Stimulated activated effector memory CD8-positive, alpha-beta T cell treated with anti-CD3 and anti-CD28 coated beads, Interleukin-12 subunit alpha, Interleukin-12 subunit beta, amount 100 ng/mL, for 72 hours (primary cell): ENCODE results near the gene CCIN.

Experiments
- ATAC-seq: fragments of 150-1000 bp; cut with Tn5 transposase; 2 replicates; pipeline ENCODE4 v1.10.0; 2021
- DNase-seq, 2 donors: peaks; one replicate each; pipeline ENCODE4 v3.0.0; 2021 to 2022; ENCODE audit warnings: low spot score in 2 of 2
- H3K27ac Mint-ChIP-seq: one replicate; pipeline ENCODE4 v1.8.0; 2022; ENCODE audit warnings: mild to moderate bottlenecking, mixed read lengths
- H3K36me3 Mint-ChIP-seq: one replicate; pipeline ENCODE4 v1.8.0; 2022; ENCODE audit warnings: mild to moderate bottlenecking, mixed read lengths
- H3K4me1 Mint-ChIP-seq: one replicate; pipeline ENCODE4 v1.8.0; 2022; ENCODE audit warnings: mixed read lengths
- H3K4me3 Mint-ChIP-seq: one replicate; pipeline ENCODE4 v1.8.0; 2022; ENCODE audit warnings: mild to moderate bottlenecking, mixed read lengths
- H3K9me3 Mint-ChIP-seq: one replicate; pipeline ENCODE4 v1.8.0; 2022; ENCODE audit warnings: mixed read lengths

Gene CCIN

GRCh38 chr9:36136272-36136893 lies 32.8 kb upstream of the CCIN start, which contains the start of gene GLIPR2:
Gene GLIPR2, plus strand, starts transcription at chr9:36136733. Its CDS starts 46 bp downstream, at chr9:36136779.
- Mint-ChIP-seq H3K9me3 (no peaks in the 10 kb centered on the region), H3K4me1 (peaks cover 52% of the 10 kb centered on the region), H3K36me3 (peaks cover 7% of the 10 kb centered on the region), H3K4me3 (peak within 1 kb of the TSS; percentile 97), H3K27ac (peak within 1 kb of the TSS; percentile 93)
- DNase-seq: peak; percentile 76 to 85
- ATAC-seq: peak; percentile 98

GRCh38 chr9:36136894-36137391 lies 32.2 kb upstream of the CCIN start:
- Mint-ChIP-seq H3K4me3 (peak overlapping the region; percentile 97), H3K9me3 (no peaks in the 10 kb centered on the region), H3K4me1 (peaks cover 57% of the 10 kb centered on the region), H3K27ac (peak overlapping the region; percentile 93), H3K36me3 (peaks cover 7% of the 10 kb centered on the region)
- ATAC-seq: peak; percentile 47
- no peak for DNase-seq

- H3K36me3 Mint-ChIP-seq: peaks cover 7% of the 10 kb centered on the region
- no peaks in the 10 kb centered on the region for H3K9me3 Mint-ChIP-seq
- no peak for DNase-seq
- peak overlapping the region; percentile 97 for H3K4me3 Mint-ChIP-seq
- peaks cover 63% of the 10 kb centered on the region for H3K4me1 Mint-ChIP-seq
- H3K27ac Mint-ChIP-seq: peak overlapping the region; percentile 93
- ATAC-seq: no peak
Observed at GRCh38 chr9:36137392-36138004, 31.7 kb upstream of the CCIN start.

GRCh38 chr9:36138496-36138895 lies 30.7 kb upstream of the CCIN start:
- Mint-ChIP-seq H3K4me3 (peak overlapping the region; percentile 97), H3K4me1 (peaks cover 73% of the 10 kb centered on the region), H3K9me3 (no peaks in the 10 kb centered on the region), H3K36me3 (peaks cover 7% of the 10 kb centered on the region), H3K27ac (no peak overlapping the region)
- no peak for DNase-seq
- no peak for ATAC-seq

GRCh38 chr9:36138901-36139300 lies 30.3 kb upstream of the CCIN start:
- no peak for ATAC-seq

GRCh38 chr9:36140086-36141084 lies 28.8 kb upstream of the CCIN start:
- peaks cover 7% of the 10 kb centered on the region for H3K36me3 Mint-ChIP-seq
- H3K9me3 Mint-ChIP-seq: peaks cover 2% of the 10 kb centered on the region
- H3K27ac Mint-ChIP-seq: peak overlapping the region; percentile 89
- DNase-seq: no peak
- peaks cover 92% of the 10 kb centered on the region for H3K4me1 Mint-ChIP-seq
- no peak for ATAC-seq
- H3K4me3 Mint-ChIP-seq: peak overlapping the region; percentile 58

More at GRCh38 chr9:36138901-36139300, 30.3 kb upstream of the CCIN start:
- Mint-ChIP-seq H3K9me3 (no peaks in the 10 kb centered on the region), H3K4me3 (peak overlapping the region; percentile 97), H3K27ac (peak overlapping the region; percentile 89), H3K36me3 (peaks cover 7% of the 10 kb centered on the region), H3K4me1 (peaks cover 77% of the 10 kb centered on the region)
- DNase-seq: no peak

GRCh38 chr9:36141288-36141687 lies 27.9 kb upstream of the CCIN start:
- Mint-ChIP-seq H3K4me1 (peaks cover 94% of the 10 kb centered on the region), H3K36me3 (peaks cover 7% of the 10 kb centered on the region), H3K4me3 (peak overlapping the region; percentile 58), H3K9me3 (peaks cover 4% of the 10 kb centered on the region), H3K27ac (peak overlapping the region; percentile 89)
- no peak for ATAC-seq
- no peak for DNase-seq

- Mint-ChIP-seq H3K27ac (peak overlapping the region; percentile 89), H3K4me1 (peaks cover 94% of the 10 kb centered on the region), H3K36me3 (peaks cover 7% of the 10 kb centered on the region), H3K4me3 (peak overlapping the region; percentile 73), H3K9me3 (peaks cover 4% of the 10 kb centered on the region)
- DNase-seq (no peak), ATAC-seq (no peak)
Observed at GRCh38 chr9:36141761-36142160, 27.4 kb upstream of the CCIN start.

- ATAC-seq (no peak), DNase-seq (no peak)
- H3K36me3 Mint-ChIP-seq: peaks cover 6% of the 10 kb centered on the region
- H3K27ac Mint-ChIP-seq: peak overlapping the region; percentile 89
- H3K4me3 Mint-ChIP-seq: peak overlapping the region; percentile 73
- peaks cover 4% of the 10 kb centered on the region for H3K9me3 Mint-ChIP-seq
- H3K4me1 Mint-ChIP-seq: peaks cover 95% of the 10 kb centered on the region
Observed at GRCh38 chr9:36142510-36143244, 26.5 kb upstream of the CCIN start.

GRCh38 chr9:36143245-36143641 lies 25.9 kb upstream of the CCIN start:
- peaks cover 4% of the 10 kb centered on the region for H3K9me3 Mint-ChIP-seq

GRCh38 chr9:36144309-36145232 lies 24.6 kb upstream of the CCIN start:
- peaks cover 4% of the 10 kb centered on the region for H3K9me3 Mint-ChIP-seq
- ATAC-seq (peak; percentile 57), DNase-seq (no peak)
- peaks cover 92% of the 10 kb centered on the region for H3K4me1 Mint-ChIP-seq
- peak overlapping the region; percentile 73 for H3K4me3 Mint-ChIP-seq
- peak overlapping the region; percentile 89 for H3K27ac Mint-ChIP-seq
- peaks cover 6% of the 10 kb centered on the region for H3K36me3 Mint-ChIP-seq

More at GRCh38 chr9:36143245-36143641, 25.9 kb upstream of the CCIN start:
- DNase-seq: no peak
- Mint-ChIP-seq H3K27ac (peak overlapping the region; percentile 89), H3K4me3 (peak overlapping the region; percentile 73), H3K36me3 (peaks cover 6% of the 10 kb centered on the region), H3K4me1 (peaks cover 95% of the 10 kb centered on the region)
- ATAC-seq: no peak

GRCh38 chr9:36145970-36146369 lies 23.2 kb upstream of the CCIN start:
- H3K36me3 Mint-ChIP-seq: peaks cover 6% of the 10 kb centered on the region
- H3K9me3 Mint-ChIP-seq: peaks cover 4% of the 10 kb centered on the region
- DNase-seq (no peak), ATAC-seq (no peak)
- H3K4me1 Mint-ChIP-seq: peaks cover 92% of the 10 kb centered on the region
- H3K4me3 Mint-ChIP-seq: no peak overlapping the region
- no peak overlapping the region for H3K27ac Mint-ChIP-seq

- peaks cover 92% of the 10 kb centered on the region for H3K4me1 Mint-ChIP-seq
- no peak overlapping the region for H3K27ac Mint-ChIP-seq
- no peak for DNase-seq
- ATAC-seq: no peak
- peaks cover 4% of the 10 kb centered on the region for H3K9me3 Mint-ChIP-seq
- no peak overlapping the region for H3K4me3 Mint-ChIP-seq
- H3K36me3 Mint-ChIP-seq: peaks cover 7% of the 10 kb centered on the region
Observed at GRCh38 chr9:36146651-36147050, 22.5 kb upstream of the CCIN start.
